Glutamatergic neuron (in vitro differentiated cells): ENCODE data around the gene HSPA1B. TPM values are rescaled to one million over a fixed set of nuclear protein-coding genes. Genes with fewer than 3 reads are reported as not detected.
"Not testable (repeated sequence)": the region's sequence is repeated elsewhere in the genome, so short reads cannot be mapped to it uniquely, and the experiment has no call there.

Experiments used
- DNase-seq: peaks from one replicate; pipeline ENCODE4 v3.0.0; 2022
- H3K27ac Mint-ChIP-seq: one replicate; pipeline ENCODE4 v1.8.0; 2020; ENCODE audit warnings: mild to moderate bottlenecking, mixed read lengths, inconsistent platforms; ENCODE audit not compliant: unreplicated experiment
- H3K27me3 Mint-ChIP-seq: one replicate; pipeline ENCODE4 v1.8.0; 2020; ENCODE audit warnings: mild to moderate bottlenecking, moderate library complexity, mixed read lengths, inconsistent platforms; ENCODE audit not compliant: unreplicated experiment
- H3K36me3 Mint-ChIP-seq: one replicate; pipeline ENCODE4 v1.8.0; 2020; ENCODE audit warnings: mild to moderate bottlenecking, mixed read lengths, inconsistent platforms; ENCODE audit not compliant: unreplicated experiment
- H3K4me1 Mint-ChIP-seq: one replicate; pipeline ENCODE4 v1.8.0; 2020; ENCODE audit warnings: mild to moderate bottlenecking, low read depth, mixed read lengths, inconsistent platforms; ENCODE audit not compliant: unreplicated experiment
- H3K4me3 Mint-ChIP-seq: one replicate; pipeline ENCODE4 v1.8.0; 2020; ENCODE audit warnings: mild to moderate bottlenecking, mixed read lengths, inconsistent platforms; ENCODE audit not compliant: unreplicated experiment
- H3K9me3 Mint-ChIP-seq: one replicate; pipeline ENCODE4 v1.8.0; 2020; ENCODE audit warnings: mild to moderate bottlenecking, moderate library complexity, mixed read lengths, inconsistent platforms; ENCODE audit not compliant: unreplicated experiment
- total RNA-seq: library from RNA; stranded (reverse); fragmentation: NEBNext Ultra II Directional; extraction: Animal tissue kit (Norgen Biotek cat#: 25700); gene quantifications from one replicate; pipeline ENCODE4 v1.2.1, GENCODE V29; 2021; ENCODE audit not compliant: unreplicated experiment
- TF ChIP-seq, protein P1 (sequence below): fragments of 200-600 bp; sonication (generic); IDR thresholded peaks from one replicate; pipeline ENCODE4 v1.5.0; 2021; ENCODE audit not compliant: partially characterized antibody, unreplicated experiment

Gene HSPA1B
- total RNA-seq, 1 donor from 2014 or later, result 93.9 TPM

- TF ChIP-seq, protein P1, sequence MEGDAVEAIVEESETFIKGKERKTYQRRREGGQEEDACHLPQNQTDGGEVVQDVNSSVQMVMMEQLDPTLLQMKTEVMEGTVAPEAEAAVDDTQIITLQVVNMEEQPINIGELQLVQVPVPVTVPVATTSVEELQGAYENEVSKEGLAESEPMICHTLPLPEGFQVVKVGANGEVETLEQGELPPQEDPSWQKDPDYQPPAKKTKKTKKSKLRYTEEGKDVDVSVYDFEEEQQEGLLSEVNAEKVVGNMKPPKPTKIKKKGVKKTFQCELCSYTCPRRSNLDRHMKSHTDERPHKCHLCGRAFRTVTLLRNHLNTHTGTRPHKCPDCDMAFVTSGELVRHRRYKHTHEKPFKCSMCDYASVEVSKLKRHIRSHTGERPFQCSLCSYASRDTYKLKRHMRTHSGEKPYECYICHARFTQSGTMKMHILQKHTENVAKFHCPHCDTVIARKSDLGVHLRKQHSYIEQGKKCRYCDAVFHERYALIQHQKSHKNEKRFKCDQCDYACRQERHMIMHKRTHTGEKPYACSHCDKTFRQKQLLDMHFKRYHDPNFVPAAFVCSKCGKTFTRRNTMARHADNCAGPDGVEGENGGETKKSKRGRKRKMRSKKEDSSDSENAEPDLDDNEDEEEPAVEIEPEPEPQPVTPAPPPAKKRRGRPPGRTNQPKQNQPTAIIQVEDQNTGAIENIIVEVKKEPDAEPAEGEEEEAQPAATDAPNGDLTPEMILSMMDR, result no peak
- H3K27me3 Mint-ChIP-seq, result peaks cover 4% of the 10 kb centered on the region
- H3K4me1 Mint-ChIP-seq, result peaks cover 6% of the 10 kb centered on the region
- peaks cover 3% of the 10 kb centered on the region for H3K9me3 Mint-ChIP-seq
- DNase-seq, result no peak
- no peak overlapping the region for H3K27ac Mint-ChIP-seq
- no peaks in the 10 kb centered on the region for H3K36me3 Mint-ChIP-seq
- H3K4me3 Mint-ChIP-seq, result no peak overlapping the region
These were observed 15.9 kb upstream of the HSPA1B start for GRCh38 chr6:31811645-31812044.

DNA sequence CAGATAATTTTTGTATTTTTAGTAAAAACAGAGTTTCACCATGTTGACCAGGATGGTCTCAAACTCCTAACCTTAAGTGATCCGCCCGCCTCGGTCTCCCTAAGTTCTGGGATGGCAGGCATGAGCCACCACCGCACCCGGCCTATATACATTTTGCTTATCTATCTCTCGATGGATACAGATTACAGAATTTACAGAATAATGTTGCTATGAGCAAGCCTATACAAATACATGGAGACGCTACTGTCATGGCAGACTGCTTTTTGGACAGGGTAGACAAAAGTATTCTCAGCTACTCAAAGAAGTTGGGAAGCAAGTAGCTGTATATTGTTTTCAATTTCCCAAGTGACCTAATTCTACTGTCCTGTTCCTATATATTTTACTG, 14.1 kb upstream of the HSPA1B start:
- TF ChIP-seq, protein P1, result no peak
- Mint-ChIP-seq H3K36me3 (peaks cover 4% of the 10 kb centered on the region), H3K9me3 (peaks cover 10% of the 10 kb centered on the region), H3K4me1 (peaks cover 8% of the 10 kb centered on the region), H3K4me3 (peak overlapping the region; percentile 82), H3K27me3 (peaks cover 4% of the 10 kb centered on the region), H3K27ac (peak overlapping the region; percentile 91)
- DNase-seq, result no peak

DNA sequence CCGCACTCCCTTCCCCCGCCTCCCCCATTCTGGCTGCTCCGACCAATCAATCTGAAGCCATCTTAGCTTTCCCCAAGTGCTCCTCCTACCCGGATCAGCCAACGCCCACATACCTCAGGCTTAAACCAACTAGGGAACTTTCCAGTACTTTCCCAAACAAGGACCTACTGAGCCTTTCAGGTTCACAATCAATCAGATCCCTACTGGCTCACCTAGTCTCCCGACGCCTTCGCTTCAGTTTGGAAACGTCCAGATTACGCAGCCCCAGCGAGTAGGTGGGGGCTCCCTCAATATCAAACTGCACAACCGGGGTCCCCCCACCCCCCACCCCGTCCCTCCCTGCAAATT, 12.9 kb upstream of the HSPA1B start:
- Mint-ChIP-seq H3K27me3 (peaks cover 4% of the 10 kb centered on the region), H3K4me1 (peaks cover 8% of the 10 kb centered on the region), H3K36me3 (peaks cover 4% of the 10 kb centered on the region), H3K4me3 (peak overlapping the region; percentile 90), H3K9me3 (peaks cover 10% of the 10 kb centered on the region), H3K27ac (peak overlapping the region; percentile 89)
- DNase-seq, result peak; percentile 69
- TF ChIP-seq, protein P1, result no peak

DNA sequence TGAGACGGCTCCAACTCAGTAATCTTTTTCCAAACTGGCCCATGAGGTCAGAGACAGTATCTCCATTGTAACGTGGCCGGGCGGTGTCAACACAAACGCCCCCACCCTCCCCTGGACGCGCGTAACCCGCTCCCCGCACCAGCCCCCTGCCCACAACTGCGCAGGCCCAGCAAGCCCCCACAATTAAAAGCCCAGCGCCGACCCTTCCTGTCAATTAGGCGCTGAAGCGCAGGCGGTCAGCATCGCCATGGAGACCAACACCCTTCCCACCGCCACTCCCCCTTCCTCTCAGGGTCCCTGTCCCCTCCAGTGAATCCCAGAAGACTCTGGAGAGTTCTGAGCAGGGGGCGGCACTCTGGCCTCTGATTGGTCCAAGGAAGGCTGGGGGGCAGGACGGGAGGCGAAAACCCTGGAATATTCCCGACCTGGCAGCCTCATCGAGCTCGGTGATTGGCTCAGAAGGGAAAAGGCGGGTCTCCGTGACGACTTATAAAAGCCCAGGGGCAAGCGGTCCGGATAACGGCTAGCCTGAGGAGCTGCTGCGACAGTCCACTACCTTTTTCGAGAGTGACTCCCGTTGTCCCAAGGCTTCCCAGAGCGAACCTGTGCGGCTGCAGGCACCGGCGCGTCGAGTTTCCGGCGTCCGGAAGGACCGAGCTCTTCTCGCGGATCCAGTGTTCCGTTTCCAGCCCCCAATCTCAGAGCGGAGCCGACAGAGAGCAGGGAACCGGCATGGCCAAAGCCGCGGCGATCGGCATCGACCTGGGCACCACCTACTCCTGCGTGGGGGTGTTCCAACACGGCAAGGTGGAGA, 12.3 kb upstream of the HSPA1B start, which contains the start of the genes HSPA1A and HSPA1L:
Gene HSPA1A, plus strand, starts transcription at position 519 of the 814 bp plus-strand sequence. Its CDS starts 214 bp downstream, at position 733.
Gene HSPA1L, minus strand, starts transcription at position 259 of the 814 bp plus-strand sequence. CDS start 3,311 bp downstream, outside the sequence.
- Mint-ChIP-seq H3K9me3 (peaks cover 10% of the 10 kb centered on the region), H3K4me3 (peak within 1 kb of the TSS; percentile 90), H3K27ac (peak within 1 kb of the TSS; percentile 91), H3K36me3 (peaks cover 4% of the 10 kb centered on the region), H3K4me1 (peaks cover 8% of the 10 kb centered on the region), H3K27me3 (peaks cover 4% of the 10 kb centered on the region)
- TF ChIP-seq, protein P1, result no peak
- DNase-seq, result peak; percentile 94

- not testable (repeated sequence) for H3K4me1 Mint-ChIP-seq, DNase-seq, H3K27me3 Mint-ChIP-seq, H3K36me3 Mint-ChIP-seq
- peak overlapping the region; percentile 4 for H3K27ac Mint-ChIP-seq
- H3K9me3 Mint-ChIP-seq, result peaks cover 12% of the 10 kb centered on the region
- H3K4me3 Mint-ChIP-seq, result peak overlapping the region; percentile 77
These were observed 10.2 kb upstream of the HSPA1B start for GRCh38 chr6:31817133-31817928.

DNA sequence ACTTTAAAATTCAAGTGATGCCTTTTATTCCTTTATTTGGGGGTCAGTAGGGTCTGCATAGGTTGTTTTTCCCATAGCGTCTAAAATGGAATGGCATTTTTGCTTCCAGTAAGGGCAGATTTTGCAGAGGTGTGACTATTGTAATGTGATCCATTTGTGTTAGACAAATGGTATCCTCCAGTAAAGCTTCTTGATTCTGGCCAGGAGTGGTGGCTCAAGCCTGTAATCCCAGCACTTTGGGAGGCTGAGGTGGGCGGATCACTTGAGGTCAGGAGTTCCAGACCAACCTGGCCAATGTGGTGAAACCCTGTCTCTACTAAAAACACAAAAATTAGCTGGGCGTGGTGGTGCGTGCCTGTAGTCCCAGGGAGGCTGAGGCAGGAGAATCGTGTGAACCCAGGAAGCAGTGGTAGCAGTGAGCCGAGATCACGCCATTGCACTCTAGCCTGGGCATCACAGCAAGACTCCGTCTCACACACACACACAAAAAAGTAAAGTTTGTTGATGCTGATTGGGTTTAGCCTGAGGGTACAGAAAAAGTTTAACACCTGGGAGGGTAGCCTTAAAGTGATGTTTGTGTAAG, 9.5 kb upstream of the HSPA1B start:
- H3K27ac Mint-ChIP-seq, result peak overlapping the region; percentile 4
- DNase-seq, H3K27me3 Mint-ChIP-seq, H3K36me3 Mint-ChIP-seq, H3K4me1 Mint-ChIP-seq: not testable (repeated sequence)
- H3K9me3 Mint-ChIP-seq, result peaks cover 12% of the 10 kb centered on the region
- peak overlapping the region; percentile 77 for H3K4me3 Mint-ChIP-seq
